Nephron (organoid): ENCODE results near the gene MYADML2.
A peak's percentile ranks its signal among the peaks of the same experiment; 100 is the strongest.
"Not testable (repeated sequence)": the region's sequence is repeated elsewhere in the genome, so short reads cannot be mapped to it uniquely, and the experiment has no call there.

Experiments used
- H3K27ac Mint-ChIP-seq, 3 experiments: 2 replicates each; pipeline ENCODE4 v1.8.0; 2020; ENCODE audit warnings: mixed read lengths in 3 of 3, mild to moderate bottlenecking in 2 of 3, moderate library complexity in 1 of 3
- H3K27me3 Mint-ChIP-seq: 2 replicates; pipeline ENCODE4 v1.8.0; 2021; ENCODE audit warnings: low read depth, mild to moderate bottlenecking, moderate library complexity, mixed read lengths
- H3K36me3 Mint-ChIP-seq: 2 replicates; pipeline ENCODE4 v1.8.0; 2020; ENCODE audit warnings: low read depth, mixed read lengths
- H3K4me1 Mint-ChIP-seq: 2 replicates; pipeline ENCODE4 v1.8.0; 2020; ENCODE audit warnings: mixed read lengths
- H3K4me3 Mint-ChIP-seq, 3 experiments: 2 replicates each; pipeline ENCODE4 v1.8.0; 2020; ENCODE audit warnings: mild to moderate bottlenecking in 3 of 3, mixed read lengths in 3 of 3, moderate library complexity in 2 of 3
- H3K9me3 Mint-ChIP-seq: 2 replicates; pipeline ENCODE4 v1.8.0; 2020; ENCODE audit warnings: mixed read lengths
- TF ChIP-seq, protein P1 (sequence below), 3 experiments: fragments of 200-600 bp; sonication (generic); IDR thresholded peaks; one replicate each; pipeline ENCODE4 v1.5.0; 2021; ENCODE audit warnings: antibody characterized with exemption in 3 of 3; ENCODE audit not compliant: unreplicated experiment in 3 of 3

MYADML2 gene

GRCh38 chr17:81918832-81919545 is 28.0 kb downstream of the MYADML2 start:
- no peaks in the 10 kb centered on the region for H3K9me3 Mint-ChIP-seq
- TF ChIP-seq, protein P1, sequence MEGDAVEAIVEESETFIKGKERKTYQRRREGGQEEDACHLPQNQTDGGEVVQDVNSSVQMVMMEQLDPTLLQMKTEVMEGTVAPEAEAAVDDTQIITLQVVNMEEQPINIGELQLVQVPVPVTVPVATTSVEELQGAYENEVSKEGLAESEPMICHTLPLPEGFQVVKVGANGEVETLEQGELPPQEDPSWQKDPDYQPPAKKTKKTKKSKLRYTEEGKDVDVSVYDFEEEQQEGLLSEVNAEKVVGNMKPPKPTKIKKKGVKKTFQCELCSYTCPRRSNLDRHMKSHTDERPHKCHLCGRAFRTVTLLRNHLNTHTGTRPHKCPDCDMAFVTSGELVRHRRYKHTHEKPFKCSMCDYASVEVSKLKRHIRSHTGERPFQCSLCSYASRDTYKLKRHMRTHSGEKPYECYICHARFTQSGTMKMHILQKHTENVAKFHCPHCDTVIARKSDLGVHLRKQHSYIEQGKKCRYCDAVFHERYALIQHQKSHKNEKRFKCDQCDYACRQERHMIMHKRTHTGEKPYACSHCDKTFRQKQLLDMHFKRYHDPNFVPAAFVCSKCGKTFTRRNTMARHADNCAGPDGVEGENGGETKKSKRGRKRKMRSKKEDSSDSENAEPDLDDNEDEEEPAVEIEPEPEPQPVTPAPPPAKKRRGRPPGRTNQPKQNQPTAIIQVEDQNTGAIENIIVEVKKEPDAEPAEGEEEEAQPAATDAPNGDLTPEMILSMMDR (IDR thresholded peaks at IDR 0.05; ENCODE audit: unreplicated experiment in 3 of 3): no peak
- peaks cover 24% of the 10 kb centered on the region for H3K36me3 Mint-ChIP-seq
- H3K27me3 Mint-ChIP-seq: peaks cover 4% of the 10 kb centered on the region
- H3K27ac Mint-ChIP-seq: no peak overlapping the region
- peak overlapping the region; percentile 85 to 88 (median 87) for H3K4me3 Mint-ChIP-seq
- peaks cover 17% of the 10 kb centered on the region for H3K4me1 Mint-ChIP-seq

DNA sequence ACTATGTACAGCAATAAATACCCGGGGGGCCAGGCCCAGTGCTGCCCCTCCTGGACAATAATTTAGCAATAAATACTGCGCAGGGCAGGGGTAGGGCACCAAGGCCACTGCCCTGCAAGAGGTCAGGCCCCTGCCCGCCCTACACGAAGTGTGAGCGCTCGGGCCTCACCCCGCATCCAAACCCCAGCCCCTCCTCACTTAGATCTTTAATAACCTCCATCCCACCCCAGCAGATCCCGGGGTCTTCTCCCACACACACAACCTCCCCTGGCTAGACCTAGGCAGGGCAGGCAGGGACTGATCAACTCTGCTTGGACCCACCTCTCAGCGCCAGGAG is 28.7 kb downstream of the MYADML2 start:
- H3K9me3 Mint-ChIP-seq, H3K27me3 Mint-ChIP-seq, H3K27ac Mint-ChIP-seq: not testable (repeated sequence)
- Mint-ChIP-seq H3K4me3 (peak overlapping the region; percentile 85 to 88 (median 87)), H3K36me3 (peaks cover 27% of the 10 kb centered on the region), H3K4me1 (peaks cover 14% of the 10 kb centered on the region)

GRCh38 chr17:81917565-81918332 is 29.3 kb downstream of the MYADML2 start, which contains the start of gene SIRT7:
Gene SIRT7 (minus strand): TSS chr17:81918176. CDS start chr17:81918131, 45 bp downstream.
- Mint-ChIP-seq H3K27me3 (peaks cover 4% of the 10 kb centered on the region), H3K9me3 (no peaks in the 10 kb centered on the region), H3K27ac (peak within 1 kb of the TSS in 1 of 3 experiments; percentile 23), H3K4me3 (peak within 1 kb of the TSS; percentile 85 to 88 (median 87)), H3K36me3 (peaks cover 33% of the 10 kb centered on the region), H3K4me1 (peaks cover 12% of the 10 kb centered on the region)
- TF ChIP-seq, protein P1 (IDR thresholded peaks at IDR 0.05; ENCODE audit: unreplicated experiment in 3 of 3): peak in 1 of 3 experiments; percentile 17

DNA sequence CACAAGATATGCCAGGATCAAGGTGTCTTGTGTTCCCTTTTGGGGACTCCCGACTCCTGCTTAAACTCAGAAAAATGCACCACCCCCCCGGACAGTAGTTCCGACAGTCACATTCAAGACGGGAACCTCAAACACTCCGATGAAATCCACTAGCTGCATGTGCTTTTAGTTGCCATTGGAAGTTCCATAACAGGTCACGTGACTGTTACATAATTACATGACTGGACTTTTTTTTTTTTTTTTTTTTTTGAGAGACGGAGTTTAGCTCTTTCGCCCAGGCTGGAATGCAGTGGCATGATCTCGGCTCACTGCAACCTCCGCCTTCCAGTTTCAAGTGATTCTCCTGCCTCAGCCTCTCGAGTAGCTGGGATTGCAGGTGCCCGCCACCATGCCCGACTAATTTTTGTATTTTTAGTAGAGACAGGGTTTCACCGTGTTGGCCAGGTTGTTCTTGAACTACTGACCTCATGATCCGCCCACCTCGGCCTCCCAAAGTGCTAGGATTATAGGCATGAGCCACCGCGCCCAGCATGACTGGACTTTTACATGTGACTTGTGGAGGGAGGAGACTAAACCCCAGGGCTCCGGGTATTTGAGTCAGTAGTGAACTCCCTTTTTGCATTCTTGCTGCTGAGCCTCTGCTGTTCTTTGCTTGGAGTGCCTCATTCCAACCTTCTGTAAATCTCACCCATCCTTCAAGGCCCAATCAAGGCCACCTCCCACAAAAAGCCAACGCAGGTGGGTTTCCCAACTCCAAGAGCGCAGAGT is 30.6 kb downstream of the MYADML2 start:
- no peaks in the 10 kb centered on the region for H3K9me3 Mint-ChIP-seq
- peak overlapping the region; percentile 78 to 80 (median 78) for H3K4me3 Mint-ChIP-seq
- H3K36me3 Mint-ChIP-seq: peaks cover 34% of the 10 kb centered on the region
- H3K4me1 Mint-ChIP-seq: peaks cover 12% of the 10 kb centered on the region
- no peak overlapping the region for H3K27ac Mint-ChIP-seq
- TF ChIP-seq, protein P1 (IDR thresholded peaks at IDR 0.05; ENCODE audit: unreplicated experiment in 3 of 3): no peak
- peaks cover 4% of the 10 kb centered on the region for H3K27me3 Mint-ChIP-seq

DNA sequence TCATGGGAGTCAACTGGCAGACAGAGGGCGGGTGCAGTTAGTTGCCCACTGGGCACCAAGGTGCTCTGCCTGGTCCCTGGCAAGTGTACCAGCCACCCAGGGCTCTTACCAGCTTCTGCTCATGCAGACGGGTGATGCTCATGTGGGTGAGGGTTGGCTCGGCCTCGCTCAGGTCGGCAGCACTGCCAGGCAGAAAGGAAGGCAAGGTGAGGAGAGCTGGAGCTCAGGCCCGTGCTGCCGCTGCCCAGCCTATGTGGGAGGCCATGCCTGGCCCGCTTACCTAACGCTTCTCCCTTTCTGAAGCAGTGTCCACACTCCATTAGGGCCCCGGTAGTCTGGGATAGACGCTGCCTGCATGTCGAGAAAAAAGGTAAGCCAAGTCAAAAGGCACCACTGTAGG is 31.7 kb downstream of the MYADML2 start:
- Mint-ChIP-seq H3K36me3 (peaks cover 29% of the 10 kb centered on the region), H3K4me3 (peak overlapping the region in 1 of 3 experiments; percentile 48), H3K27ac (no peak overlapping the region), H3K4me1 (peaks cover 8% of the 10 kb centered on the region), H3K9me3 (no peaks in the 10 kb centered on the region), H3K27me3 (peaks cover 4% of the 10 kb centered on the region)
- TF ChIP-seq, protein P1 (IDR thresholded peaks at IDR 0.05; ENCODE audit: unreplicated experiment in 3 of 3): no peak
